WERI-Rb-1 (cell line): ENCODE data around the gene LRP1B.

Source experiments
- DNase-seq: peaks from one replicate; pipeline ENCODE4 v3.0.0-alpha.2; 2020
- H3K27ac ChIP-seq: fragments of 250-450 bp; sonication (Bioruptor Pico); 2 replicates; pipeline ENCODE4 v1.5.1; 2020; ENCODE audit warnings: mild to moderate bottlenecking, moderate library complexity
- H3K27me3 ChIP-seq: fragments of 250-450 bp; sonication (Bioruptor Pico); 2 replicates; pipeline ENCODE4 v1.5.1; 2021; ENCODE audit warnings: mild to moderate bottlenecking, low read depth, moderate library complexity; ENCODE audit not compliant: insufficient read depth, severe bottlenecking
- H3K36me3 ChIP-seq: fragments of 250-450 bp; sonication (Bioruptor Pico); 2 replicates; pipeline ENCODE4 v1.5.1; 2020; ENCODE audit warnings: mild to moderate bottlenecking, moderate library complexity
- H3K4me3 ChIP-seq: 2 replicates; pipeline ENCODE4 v1.5.1; 2011; ENCODE audit warnings: low read depth, mild to moderate bottlenecking, control low read depth, low read length
- H3K9me3 ChIP-seq: fragments of 250-450 bp; sonication (Bioruptor Pico); 2 replicates; pipeline ENCODE4 v1.5.1; 2021; ENCODE audit warnings: mild to moderate bottlenecking, moderate library complexity; ENCODE audit not compliant: severe bottlenecking
- CTCF ChIP-seq: IDR thresholded peaks from 2 replicates; pipeline ENCODE4 v1.5.1; 2011; ENCODE audit warnings: low read depth, mild to moderate bottlenecking, control low read depth, inconsistent platforms, low read length

The LRP1B gene

GRCh38 chr2:141591787-141592186 lies 539.0 kb downstream of the LRP1B start:
- no peak overlapping the region for H3K4me3 ChIP-seq
- H3K9me3 ChIP-seq: no peaks in the 10 kb centered on the region
- no peaks in the 10 kb centered on the region for H3K36me3 ChIP-seq
- H3K27me3 ChIP-seq: no peaks in the 10 kb centered on the region
- no peak for DNase-seq
- TF ChIP-seq CTCF: no peak
- no peak overlapping the region for H3K27ac ChIP-seq

- Histone ChIP-seq H3K36me3 (no peaks in the 10 kb centered on the region), H3K27me3 (no peaks in the 10 kb centered on the region), H3K27ac (no peak overlapping the region), H3K9me3 (no peaks in the 10 kb centered on the region), H3K4me3 (no peak overlapping the region)
- no peak for DNase-seq
- no peak for TF ChIP-seq CTCF
Measured at GRCh38 chr2:141590620-141591019, 540.2 kb downstream of the LRP1B start.

GRCh38 chr2:141589314-141589713 lies 541.5 kb downstream of the LRP1B start:
- no peak overlapping the region for H3K27ac ChIP-seq
- no peak for DNase-seq
- TF ChIP-seq CTCF: no peak
- no peaks in the 10 kb centered on the region for H3K36me3 ChIP-seq
- no peak overlapping the region for H3K4me3 ChIP-seq
- H3K9me3 ChIP-seq: no peaks in the 10 kb centered on the region
- H3K27me3 ChIP-seq: no peaks in the 10 kb centered on the region

GRCh38 chr2:141586985-141587384 lies 543.8 kb downstream of the LRP1B start:
- no peak for TF ChIP-seq CTCF
- no peak for DNase-seq
- Histone ChIP-seq H3K27ac (no peak overlapping the region), H3K4me3 (no peak overlapping the region), H3K9me3 (no peaks in the 10 kb centered on the region), H3K36me3 (no peaks in the 10 kb centered on the region), H3K27me3 (no peaks in the 10 kb centered on the region)

- no peak overlapping the region for H3K27ac ChIP-seq
- H3K9me3 ChIP-seq: no peaks in the 10 kb centered on the region
- no peaks in the 10 kb centered on the region for H3K27me3 ChIP-seq
- H3K36me3 ChIP-seq: no peaks in the 10 kb centered on the region
- DNase-seq: no peak
- H3K4me3 ChIP-seq: no peak overlapping the region
- TF ChIP-seq CTCF: no peak
Measured at GRCh38 chr2:141582213-141582612, 548.6 kb downstream of the LRP1B start.

- Histone ChIP-seq H3K9me3 (no peaks in the 10 kb centered on the region), H3K4me3 (no peak overlapping the region), H3K27ac (no peak overlapping the region), H3K27me3 (no peaks in the 10 kb centered on the region), H3K36me3 (no peaks in the 10 kb centered on the region)
- DNase-seq: no peak
- no peak for TF ChIP-seq CTCF
Measured at GRCh38 chr2:141579071-141579470, 551.7 kb downstream of the LRP1B start.
